Trophoblast cell (in vitro differentiated cells and primary cell): Measurements from ENCODE around the gene GPC4.

Experiments
- DNase-seq, 2 donors: peaks; one replicate each; pipeline ENCODE4 v3.0.0-alpha.2; 2016
- H2AFZ ChIP-seq: 2 replicates; pipeline ENCODE4 v1.6.1; 2013; ENCODE audit warnings: low read length, moderate library complexity, mild to moderate bottlenecking; ENCODE audit not compliant: insufficient read depth, poor library complexity
- H2AK5ac ChIP-seq: 2 replicates; pipeline ENCODE4 v1.6.1; 2013; ENCODE audit warnings: mild to moderate bottlenecking, low read length
- H2BK120ac ChIP-seq: 2 replicates; pipeline ENCODE4 v1.6.1; 2013; ENCODE audit warnings: low read length, mild to moderate bottlenecking, moderate library complexity; ENCODE audit not compliant: insufficient read depth, poor library complexity
- H2BK12ac ChIP-seq: 2 replicates; pipeline ENCODE4 v1.6.1; 2013; ENCODE audit warnings: mild to moderate bottlenecking, low read length, moderate library complexity
- H2BK5ac ChIP-seq: 2 replicates; pipeline ENCODE4 v1.6.1; 2013; ENCODE audit warnings: low read length, low read depth, moderate library complexity, mild to moderate bottlenecking; ENCODE audit not compliant: poor library complexity
- H3K14ac ChIP-seq: 2 replicates; pipeline ENCODE4 v1.6.1; 2013; ENCODE audit warnings: mild to moderate bottlenecking, low read length
- H3K18ac ChIP-seq: 2 replicates; pipeline ENCODE4 v1.6.1; 2013; ENCODE audit warnings: mild to moderate bottlenecking, low read length
- H3K23ac ChIP-seq: 2 replicates; pipeline ENCODE4 v1.6.1; 2013; ENCODE audit warnings: low read length
- H3K27ac ChIP-seq: 2 replicates; pipeline ENCODE4 v1.5.1; 2013; ENCODE audit warnings: low read depth, mild to moderate bottlenecking, inconsistent platforms, low read length, moderate library complexity
- H3K27me3 ChIP-seq: 2 replicates; pipeline ENCODE4 v1.6.1; 2013; ENCODE audit warnings: inconsistent platforms, mild to moderate bottlenecking, low read length, moderate library complexity; ENCODE audit not compliant: insufficient read depth
- H3K36me3 ChIP-seq, 2 experiments: 1 replicate in 1 of 2; 2 replicates in 1 of 2; pipeline ENCODE4 v1.6.1; 2013; ENCODE audit warnings: low read length in 2 of 2, mild to moderate bottlenecking in 2 of 2, moderate library complexity in 1 of 2; ENCODE audit not compliant: insufficient read depth in 2 of 2, control insufficient read depth in 1 of 2
- H3K4ac ChIP-seq: 2 replicates; pipeline ENCODE4 v1.6.1; 2013; ENCODE audit warnings: low read depth, mild to moderate bottlenecking, low read length, moderate library complexity
- H3K4me1 ChIP-seq, 2 experiments: 1 replicate in 1 of 2; 2 replicates in 1 of 2; pipeline ENCODE4 v1.6.1; 2013; ENCODE audit warnings: low read length in 2 of 2, mild to moderate bottlenecking in 2 of 2, moderate library complexity in 1 of 2; ENCODE audit not compliant: insufficient read depth in 2 of 2, control insufficient read depth in 1 of 2
- H3K4me2 ChIP-seq: 2 replicates; pipeline ENCODE4 v1.6.1; 2013; ENCODE audit warnings: inconsistent platforms, mild to moderate bottlenecking, low read length, moderate library complexity
- H3K4me3 ChIP-seq: 2 replicates; pipeline ENCODE4 v1.5.1; 2013; ENCODE audit warnings: mild to moderate bottlenecking, low read depth, low read length, inconsistent platforms
- H3K79me1 ChIP-seq: one replicate; pipeline ENCODE4 v1.6.1; 2013; ENCODE audit warnings: low read length
- H3K79me2 ChIP-seq: 2 replicates; pipeline ENCODE4 v1.6.1; 2013; ENCODE audit warnings: low read length, mild to moderate bottlenecking; ENCODE audit not compliant: control insufficient read depth, insufficient read depth, poor library complexity
- H3K9ac ChIP-seq: 2 replicates; pipeline ENCODE4 v1.6.1; 2013; ENCODE audit warnings: mild to moderate bottlenecking, low read length
- H3K9me3 ChIP-seq: 2 replicates; pipeline ENCODE4 v1.6.1; 2013; ENCODE audit warnings: low read depth, mild to moderate bottlenecking, control low read depth, inconsistent platforms, low read length; ENCODE audit not compliant: insufficient read depth
- H4K12ac ChIP-seq: 2 replicates; pipeline ENCODE4 v1.6.1; 2013; ENCODE audit warnings: low read depth, mild to moderate bottlenecking, low read length, moderate library complexity
- H4K8ac ChIP-seq: 2 replicates; pipeline ENCODE4 v1.6.1; 2013; ENCODE audit warnings: low read depth, mild to moderate bottlenecking, low read length, moderate library complexity
- H4K91ac ChIP-seq: one replicate; pipeline ENCODE4 v1.6.1; 2013; ENCODE audit warnings: low read depth, mild to moderate bottlenecking, low read length, moderate library complexity
- WGBS: extraction: QIAGEN DNeasy Blood & Tissue Kit; methylation state at CpG from one replicate; pipeline ENCODE4 v1.1.7; 2013; ENCODE audit warnings: missing lambda C conversion rate; ENCODE audit not compliant: insufficient read length, insufficient coverage; ENCODE audit errors: extremely low coverage; 5-methylcytosine and 5-hydroxymethylcytosine counted together

Gene GPC4

GRCh38 chrX:133308499-133308897, 106.8 kb downstream of the GPC4 start:
- H3K23ac ChIP-seq, result no peak overlapping the region
- H3K36me3 ChIP-seq, result peaks cover 5 to 12% of the 10 kb centered on the region in 2 experiments
- no peak overlapping the region for H3K18ac ChIP-seq
- no peak overlapping the region for H3K4me2 ChIP-seq
- H3K79me2 ChIP-seq, result no peaks in the 10 kb centered on the region
- H3K4me1 ChIP-seq, result peaks cover 0 to 4% of the 10 kb centered on the region in 2 experiments
- WGBS, result no CpG with 5 or more reads among the region's 5 CpGs
- no peak overlapping the region for H2BK5ac ChIP-seq
- H3K9ac ChIP-seq, result no peak overlapping the region
- H2AFZ ChIP-seq, result no peak overlapping the region
- H3K27me3 ChIP-seq, result no peaks in the 10 kb centered on the region
- no peak overlapping the region for H3K14ac ChIP-seq
- no peaks in the 10 kb centered on the region for H3K9me3 ChIP-seq
- no peak overlapping the region for H4K12ac ChIP-seq
- H3K4me3 ChIP-seq, result no peak overlapping the region
- no peak overlapping the region for H2AK5ac ChIP-seq
- no peak overlapping the region for H3K27ac ChIP-seq
- H2BK120ac ChIP-seq, result no peak overlapping the region
- H3K79me1 ChIP-seq, result no peaks in the 10 kb centered on the region
- DNase-seq, result no peak
- H3K4ac ChIP-seq, result no peak overlapping the region
- H4K8ac ChIP-seq, result no peak overlapping the region
- H2BK12ac ChIP-seq, result no peak overlapping the region
- no peak overlapping the region for H4K91ac ChIP-seq

GRCh38 chrX:133307637-133308498, 107.4 kb downstream of the GPC4 start:
- H3K27ac ChIP-seq, result no peak overlapping the region
- H4K91ac ChIP-seq, result no peak overlapping the region
- no peak overlapping the region for H2BK5ac ChIP-seq
- H3K4ac ChIP-seq, result no peak overlapping the region
- no peak overlapping the region for H3K18ac ChIP-seq
- no peak for DNase-seq
- H2BK12ac ChIP-seq, result no peak overlapping the region
- no peaks in the 10 kb centered on the region for H3K79me2 ChIP-seq
- no peak overlapping the region for H2AFZ ChIP-seq
- no peaks in the 10 kb centered on the region for H3K27me3 ChIP-seq
- no peak overlapping the region for H2AK5ac ChIP-seq
- no peak overlapping the region for H3K4me3 ChIP-seq
- no peak overlapping the region for H4K12ac ChIP-seq
- no peak overlapping the region for H3K9ac ChIP-seq
- no CpG with 5 or more reads among the region's 13 CpGs for WGBS
- no peak overlapping the region for H3K23ac ChIP-seq
- H4K8ac ChIP-seq, result no peak overlapping the region
- no peak overlapping the region for H3K14ac ChIP-seq
- no peak overlapping the region for H2BK120ac ChIP-seq
- H3K4me1 ChIP-seq, result peaks cover 0 to 4% of the 10 kb centered on the region in 2 experiments
- no peaks in the 10 kb centered on the region for H3K79me1 ChIP-seq
- peaks cover 7 to 14% of the 10 kb centered on the region in 2 experiments for H3K36me3 ChIP-seq
- H3K9me3 ChIP-seq, result no peaks in the 10 kb centered on the region
- H3K4me2 ChIP-seq, result no peak overlapping the region

- Histone ChIP-seq H2AK5ac (no peak overlapping the region), H4K12ac (no peak overlapping the region), H3K4me1 (peaks cover 0 to 4% of the 10 kb centered on the region in 2 experiments), H2AFZ (no peak overlapping the region), H4K91ac (no peak overlapping the region), H3K4me2 (no peak overlapping the region), H3K79me2 (no peaks in the 10 kb centered on the region), H3K4ac (no peak overlapping the region), H3K27ac (no peak overlapping the region), H4K8ac (no peak overlapping the region), H2BK5ac (no peak overlapping the region), H3K4me3 (no peak overlapping the region), H3K18ac (no peak overlapping the region), H3K9me3 (no peaks in the 10 kb centered on the region), H3K9ac (no peak overlapping the region), H2BK120ac (no peak overlapping the region), H3K14ac (no peak overlapping the region), H3K27me3 (no peaks in the 10 kb centered on the region), H3K23ac (no peak overlapping the region), H3K36me3 (peaks cover 9 to 18% of the 10 kb centered on the region in 2 experiments), H2BK12ac (no peak overlapping the region), H3K79me1 (no peaks in the 10 kb centered on the region)
- WGBS, result no CpG with 5 or more reads among the region's 3 CpGs
- DNase-seq, result no peak
These were observed 108.2 kb downstream of the GPC4 start for GRCh38 chrX:133307094-133307493.

GRCh38 chrX:133306316-133306715, 109.0 kb downstream of the GPC4 start:
- Histone ChIP-seq H2AFZ (no peak overlapping the region), H3K79me2 (no peaks in the 10 kb centered on the region), H2BK5ac (no peak overlapping the region), H3K4ac (no peak overlapping the region), H3K36me3 (peaks cover 9 to 16% of the 10 kb centered on the region in 2 experiments), H4K12ac (no peak overlapping the region), H3K27me3 (no peaks in the 10 kb centered on the region), H3K14ac (no peak overlapping the region), H3K18ac (no peak overlapping the region), H2BK120ac (no peak overlapping the region), H4K8ac (no peak overlapping the region), H3K4me3 (no peak overlapping the region), H3K23ac (no peak overlapping the region), H3K79me1 (no peaks in the 10 kb centered on the region), H3K4me1 (peaks cover 0 to 4% of the 10 kb centered on the region in 2 experiments), H2AK5ac (no peak overlapping the region), H3K27ac (no peak overlapping the region), H3K4me2 (no peak overlapping the region), H2BK12ac (no peak overlapping the region), H4K91ac (no peak overlapping the region), H3K9ac (no peak overlapping the region), H3K9me3 (no peaks in the 10 kb centered on the region)
- WGBS, result no CpG with 5 or more reads among the region's 3 CpGs
- no peak for DNase-seq
